Tibial nerve (tissue), 3 donors: Measurements from ENCODE around the gene AUTS2.

Experiments
- CTCF ChIP-seq, 5 experiments: fragments of 200-600 bp in 3 of 5; fragments of 450-650 bp in 2 of 5; sonication (generic) in 3 of 5; IDR thresholded peaks; one replicate each; pipeline ENCODE4 v1.5.1; 2016 to 2019; ENCODE audit warnings: antibody characterized with exemption in 5 of 5, mild to moderate bottlenecking in 3 of 5, moderate library complexity in 2 of 5
- POLR2A ChIP-seq, 2 donors: fragments of 450-650 bp; IDR thresholded peaks; one replicate each; pipeline ENCODE4 v1.6.1; 2017; ENCODE audit warnings: antibody characterized with exemption in 2 of 2, mild to moderate bottlenecking in 2 of 2, moderate library complexity in 2 of 2

- TF ChIP-seq CTCF (IDR thresholded peaks at IDR 0.05): no peak
- TF ChIP-seq POLR2A (IDR thresholded peaks at IDR 0.05): no peak
These were observed 1231.8 kb downstream of the AUTS2 start for GRCh38 chr7:70830060-70830395.
